Breast epithelium (tissue), 3 donors: ENCODE results near the gene ADARB1.

Source experiments
- CTCF ChIP-seq, 3 donors: fragments of 450-650 bp; IDR thresholded peaks; one replicate each; pipeline ENCODE4 v1.5.1; 2016 to 2017; ENCODE audit warnings: antibody characterized with exemption in 3 of 3, mild to moderate bottlenecking in 3 of 3, moderate library complexity in 3 of 3
- POLR2A ChIP-seq: fragments of 450-650 bp; IDR thresholded peaks from one replicate; pipeline ENCODE4 v1.6.1; 2016; ENCODE audit warnings: antibody characterized with exemption, mild to moderate bottlenecking, moderate library complexity
- POLR2AphosphoS5 ChIP-seq, 3 donors: sonication (generic); formaldehyde crosslinking; IDR thresholded peaks; one replicate each; pipeline ENCODE4 v1.6.1; 2017; ENCODE audit warnings: antibody characterized with exemption in 3 of 3

DNA sequence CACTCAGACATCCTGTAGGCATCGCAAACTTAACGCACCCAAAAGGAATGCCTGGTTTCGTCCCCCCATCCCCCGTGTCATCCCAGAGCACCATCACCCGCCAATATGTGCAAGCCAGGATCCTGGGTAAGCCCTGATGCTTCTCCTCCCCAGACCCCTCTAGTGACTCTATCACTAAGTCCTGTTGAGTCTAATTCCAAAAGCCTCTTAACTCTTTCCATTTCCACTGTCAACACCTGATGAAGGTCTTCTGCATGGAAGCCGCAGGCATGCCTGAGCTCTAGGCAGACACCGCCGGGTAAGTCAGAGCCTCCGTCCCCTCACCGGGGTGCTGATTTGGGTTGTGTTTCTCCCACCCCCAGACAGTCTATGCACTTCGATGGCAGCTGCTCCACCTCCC lies 5.3 kb upstream of the ADARB1 start:
- no peak for TF ChIP-seq CTCF (IDR thresholded peaks at IDR 0.05)
- no peak for TF ChIP-seq POLR2AphosphoS5 (IDR thresholded peaks at IDR 0.05)
- TF ChIP-seq POLR2A = no peak
